HS-27A (cell line): ENCODE results near the gene GLRX3.
"Not testable (repeated sequence)": the region's sequence is repeated elsewhere in the genome, so short reads cannot be mapped to it uniquely, and the experiment has no call there.

Experiments
- DNase-seq: peaks from one replicate; pipeline ENCODE4 v3.0.0-alpha.2; 2012; ENCODE audit warnings: low read depth, missing footprints

GLRX3 gene

DNA sequence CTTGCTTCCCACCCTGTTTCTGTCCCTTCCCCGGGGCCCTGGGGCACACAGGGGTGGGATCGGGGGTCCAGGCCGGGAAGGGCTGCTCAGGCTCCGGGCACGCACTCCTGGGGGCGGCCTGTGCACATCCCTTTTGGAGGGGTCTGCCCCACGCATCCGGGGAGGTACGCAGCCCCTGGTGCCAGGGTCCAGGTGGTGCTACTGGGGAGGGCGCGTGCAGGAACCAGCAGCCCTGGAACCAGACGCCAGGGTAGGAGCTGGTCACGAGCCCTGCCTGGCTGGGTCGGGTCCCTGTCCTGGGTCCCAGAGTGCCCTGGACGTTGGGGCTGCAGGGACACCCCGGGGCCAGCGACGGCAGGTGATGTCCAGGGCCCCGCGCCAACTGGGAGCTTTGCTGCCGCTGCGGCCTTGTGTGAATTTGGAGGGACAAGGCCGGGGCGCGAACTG, 53.4 kb downstream of the GLRX3 start:
- no peak for DNase-seq

DNA sequence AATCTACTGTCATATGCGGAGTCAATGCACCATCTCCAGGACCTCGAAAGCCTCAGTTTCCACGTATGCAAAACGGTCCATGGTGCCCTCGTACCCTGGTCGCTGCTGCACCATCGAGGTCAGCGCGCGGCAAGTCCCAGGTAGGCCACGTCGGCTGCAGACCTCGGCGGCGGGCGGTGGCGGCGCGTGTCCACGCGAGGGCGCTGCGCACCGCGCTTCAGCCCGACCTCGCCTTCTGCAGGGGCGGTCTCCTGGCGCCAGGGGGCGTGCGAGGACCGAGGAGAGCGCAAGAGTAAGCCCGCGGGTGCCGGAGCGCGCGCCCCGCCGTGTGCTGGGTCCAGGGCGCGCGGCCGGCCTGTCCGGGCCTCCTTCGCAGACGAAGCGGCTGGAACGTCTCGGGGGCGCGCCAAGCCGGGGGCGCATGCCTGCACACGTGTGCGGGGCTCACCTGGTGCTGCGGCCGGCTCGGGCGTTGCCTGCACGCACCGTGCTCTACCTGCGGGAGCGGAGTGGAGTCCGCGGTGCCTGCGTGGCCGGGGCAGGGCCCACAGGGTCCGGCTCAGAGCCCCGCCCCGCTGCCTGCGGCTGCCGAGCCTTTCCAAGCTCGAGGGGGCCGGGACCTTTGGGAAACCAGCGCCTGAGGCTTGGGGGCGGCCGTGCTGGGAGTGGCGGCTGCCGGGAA, 54.0 kb downstream of the GLRX3 start:
- no peak for DNase-seq

DNA sequence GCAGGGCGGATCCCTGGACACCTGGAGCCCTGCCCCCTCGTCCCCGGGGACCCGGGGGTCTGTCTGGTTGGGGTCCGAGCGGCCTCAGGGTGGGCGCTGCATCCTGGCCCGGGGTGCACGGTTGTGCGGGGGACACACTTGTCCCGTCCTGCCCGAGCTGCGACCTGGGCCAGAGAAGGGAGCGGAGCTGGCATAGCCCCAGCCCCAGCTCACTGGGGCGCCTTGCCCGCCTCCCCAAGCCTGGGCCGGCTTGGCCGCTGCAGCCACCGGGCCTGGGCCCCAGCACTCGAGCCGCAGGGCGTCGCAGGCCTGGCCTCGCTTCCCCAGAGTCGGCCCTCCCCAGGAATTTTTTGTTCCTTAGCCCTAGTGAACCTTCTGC, 54.5 kb downstream of the GLRX3 start:
- DNase-seq, result no peak

DNA sequence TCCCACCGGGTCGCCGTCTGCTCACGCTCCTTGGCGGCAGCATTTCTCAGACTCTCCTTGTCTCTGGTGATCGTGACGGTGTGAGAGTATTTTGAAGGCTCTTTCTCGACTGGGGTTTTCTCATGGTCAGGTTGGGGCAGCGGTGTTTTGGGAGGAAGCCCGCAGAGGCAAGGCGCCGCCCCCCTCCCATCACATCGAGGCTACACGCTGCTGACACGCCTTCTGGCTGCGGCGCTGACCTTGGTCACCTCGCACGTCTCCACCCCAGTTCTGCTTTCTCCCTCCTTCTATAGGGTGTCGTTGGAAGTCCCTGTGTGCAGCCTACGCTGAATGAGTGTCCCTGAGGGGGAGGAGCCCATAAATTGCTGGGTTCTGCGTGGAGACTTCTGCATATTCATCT, 55.2 kb downstream of the GLRX3 start:
- DNase-seq, result no peak

DNA sequence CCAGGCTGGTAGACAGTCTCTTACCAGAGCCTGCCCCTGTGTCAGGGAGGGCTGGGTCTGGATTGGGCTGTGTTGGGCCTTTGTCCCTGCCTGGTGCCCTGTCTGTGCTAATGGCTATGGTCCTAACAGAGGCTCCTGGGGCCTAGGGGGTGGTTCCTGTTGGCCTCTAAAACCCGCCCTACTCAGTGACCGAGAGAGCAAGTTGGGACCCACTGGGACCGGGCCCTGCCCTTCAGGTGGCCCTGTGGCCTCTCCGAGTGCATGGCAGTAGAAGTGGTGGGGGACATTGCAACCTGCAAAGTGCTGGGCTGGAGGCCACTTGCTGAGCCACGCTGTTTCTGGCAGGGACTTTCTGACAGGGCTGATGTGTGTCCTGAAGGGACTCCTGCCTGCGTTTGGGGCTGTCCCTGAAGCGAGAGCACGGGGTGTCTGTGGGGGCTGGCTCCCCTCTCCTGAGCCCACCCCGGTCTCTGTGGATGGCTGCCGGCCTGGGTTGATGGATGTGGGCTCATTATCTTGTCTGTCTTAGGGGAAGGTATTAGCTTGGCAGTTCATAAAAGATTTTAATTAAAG, 56.2 kb downstream of the GLRX3 start:
- no peak for DNase-seq

DNA sequence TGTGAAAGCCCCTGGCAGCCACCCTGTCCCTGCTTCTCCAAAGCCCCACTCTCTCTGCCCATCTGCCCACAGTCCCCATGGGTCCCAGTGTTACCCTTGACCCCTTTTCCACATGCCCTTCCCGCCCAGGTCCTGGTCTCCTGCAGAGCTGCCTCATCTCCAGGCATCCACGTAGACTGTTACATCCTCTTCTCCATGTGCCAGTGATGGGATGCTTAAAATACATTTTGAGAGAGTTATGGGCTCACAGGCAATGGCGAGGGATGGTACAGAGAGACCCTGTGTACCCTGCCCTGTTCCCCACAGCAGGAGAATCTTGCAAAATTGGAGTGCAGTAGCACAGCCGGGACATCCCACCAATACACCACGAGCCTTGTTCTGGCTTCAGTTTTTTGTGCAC, 56.8 kb downstream of the GLRX3 start:
- DNase-seq, result no peak

DNA sequence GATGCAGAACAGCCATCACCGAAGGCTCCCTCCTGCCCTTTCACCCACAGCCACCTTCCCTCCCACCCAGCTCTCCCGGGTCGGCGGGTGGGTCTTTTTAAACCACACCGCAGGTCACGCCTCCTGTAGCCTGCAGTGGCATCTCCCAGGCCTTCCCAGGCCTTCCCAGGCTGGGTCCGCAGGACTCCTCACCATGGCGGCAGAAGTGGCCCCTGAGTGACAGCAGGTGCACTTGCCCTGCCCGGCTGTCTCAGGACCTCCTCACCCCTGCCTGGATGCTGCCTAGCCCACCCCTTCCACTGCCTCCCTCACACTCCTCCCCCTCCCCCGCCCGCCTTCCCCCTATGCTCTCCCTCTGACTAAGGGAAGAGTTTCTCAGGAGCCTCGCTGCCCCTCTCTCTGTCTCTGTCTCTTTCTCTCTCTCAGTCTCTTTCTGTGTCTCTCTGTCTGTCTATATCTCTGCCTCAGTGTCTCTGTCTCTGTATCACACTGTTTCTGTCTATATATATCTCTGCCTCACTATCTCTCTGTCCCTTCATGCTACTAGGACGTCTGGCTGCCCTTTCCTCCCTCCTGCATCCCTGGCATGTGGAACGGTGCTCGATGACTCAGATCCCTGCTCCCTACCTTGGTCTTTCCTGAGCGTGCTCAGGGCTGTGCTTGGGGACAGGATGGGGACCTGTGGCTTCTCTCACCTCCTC, 57.5 kb downstream of the GLRX3 start:
- no peak for DNase-seq

DNA sequence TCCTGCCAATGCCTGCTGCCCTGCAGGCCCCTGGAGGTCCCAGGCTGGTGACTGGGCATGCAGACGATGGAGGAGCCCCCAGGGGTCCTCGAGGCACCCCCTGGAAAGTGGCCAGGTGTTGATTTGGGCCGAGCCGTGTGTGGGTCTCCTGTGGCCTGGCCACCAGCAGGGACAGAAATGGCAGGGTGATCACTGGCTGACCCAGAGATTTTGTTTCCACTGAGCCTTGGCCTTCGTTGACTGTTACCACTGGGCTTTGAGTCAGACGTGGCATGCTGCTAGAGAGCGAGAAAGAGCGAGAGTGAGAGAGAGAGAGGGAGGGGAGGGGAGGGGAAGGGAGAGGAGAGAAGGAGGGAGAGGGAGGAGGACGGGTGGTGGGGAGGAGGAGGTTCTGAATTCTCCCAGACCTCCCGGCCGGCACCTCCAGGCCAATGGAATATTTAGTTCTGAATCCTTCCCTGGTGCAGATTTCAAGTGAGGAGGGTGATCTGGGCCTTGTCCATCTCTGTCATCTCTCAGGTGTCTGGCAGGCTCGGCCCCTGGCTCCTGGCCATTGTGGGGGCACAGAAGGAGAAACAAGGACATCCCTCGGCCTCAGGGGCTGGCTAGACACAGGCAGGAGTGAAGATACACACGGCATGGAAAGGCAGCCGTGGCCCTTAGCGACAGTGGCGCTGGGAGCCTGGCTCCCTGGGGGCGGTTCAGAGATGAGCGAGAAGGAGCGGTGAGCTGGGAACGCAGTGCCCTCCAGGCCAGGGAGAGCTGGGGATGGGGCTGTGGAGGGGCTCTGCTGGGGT, 58.2 kb downstream of the GLRX3 start:
- no peak for DNase-seq

DNA sequence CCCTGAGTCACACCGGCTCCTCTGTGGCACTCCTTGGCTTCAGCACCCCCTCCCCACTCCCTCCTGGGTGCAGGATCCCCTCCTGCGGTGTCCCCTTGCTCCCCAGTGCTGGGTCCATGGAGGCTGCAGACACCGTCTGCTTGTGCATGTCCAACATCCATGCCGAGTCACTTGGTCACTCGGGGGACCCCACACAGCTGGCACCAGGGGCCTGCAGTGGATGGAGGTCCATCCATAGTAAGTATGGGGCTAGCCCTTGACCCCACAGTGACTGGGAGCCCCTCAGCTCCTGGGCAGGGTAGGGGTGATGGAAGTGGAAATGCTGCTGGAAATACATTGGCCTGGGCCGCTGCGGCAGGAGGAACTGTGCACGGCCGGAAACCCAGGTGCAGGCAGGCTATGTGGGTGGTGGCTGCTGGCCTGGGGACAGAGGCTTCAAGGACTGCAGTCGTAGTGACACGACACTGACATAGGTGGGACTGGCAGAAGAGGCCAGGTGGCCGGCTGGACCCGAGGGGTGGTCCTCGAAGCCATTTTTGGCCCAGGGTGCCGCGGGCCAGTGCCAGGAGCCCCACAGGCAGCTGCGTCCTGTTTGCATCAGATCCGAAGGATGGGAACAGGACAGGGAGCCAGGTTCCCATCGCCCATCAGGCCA, 58.9 kb downstream of the GLRX3 start:
- DNase-seq, result no peak

DNA sequence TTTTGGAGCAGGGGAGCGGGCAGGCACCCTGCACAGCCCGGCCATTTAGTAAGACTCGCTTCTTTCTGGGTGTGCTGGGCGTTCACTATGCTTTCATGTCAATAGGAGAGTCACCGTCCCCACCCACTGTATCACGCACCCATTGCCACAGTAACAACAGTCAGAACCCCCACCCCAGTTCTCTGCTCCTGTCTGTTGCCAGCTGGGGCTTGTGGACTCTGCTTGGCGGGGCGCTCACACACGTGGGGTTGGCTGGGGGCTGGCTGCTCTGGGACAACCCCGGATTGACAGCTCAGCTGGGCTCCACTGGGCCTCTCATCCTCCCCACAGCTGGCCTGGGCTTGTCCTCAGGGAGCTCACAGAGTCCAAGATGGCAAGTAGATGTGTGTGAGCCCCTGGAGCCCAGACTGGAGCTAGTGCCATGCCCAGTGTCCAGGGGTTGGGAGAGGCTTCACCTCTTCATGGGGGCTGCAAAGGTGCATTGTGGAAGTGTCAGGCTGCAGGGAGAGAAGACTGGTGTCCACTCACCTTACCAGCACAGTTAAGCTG, 59.6 kb downstream of the GLRX3 start:
- no peak for DNase-seq

DNA sequence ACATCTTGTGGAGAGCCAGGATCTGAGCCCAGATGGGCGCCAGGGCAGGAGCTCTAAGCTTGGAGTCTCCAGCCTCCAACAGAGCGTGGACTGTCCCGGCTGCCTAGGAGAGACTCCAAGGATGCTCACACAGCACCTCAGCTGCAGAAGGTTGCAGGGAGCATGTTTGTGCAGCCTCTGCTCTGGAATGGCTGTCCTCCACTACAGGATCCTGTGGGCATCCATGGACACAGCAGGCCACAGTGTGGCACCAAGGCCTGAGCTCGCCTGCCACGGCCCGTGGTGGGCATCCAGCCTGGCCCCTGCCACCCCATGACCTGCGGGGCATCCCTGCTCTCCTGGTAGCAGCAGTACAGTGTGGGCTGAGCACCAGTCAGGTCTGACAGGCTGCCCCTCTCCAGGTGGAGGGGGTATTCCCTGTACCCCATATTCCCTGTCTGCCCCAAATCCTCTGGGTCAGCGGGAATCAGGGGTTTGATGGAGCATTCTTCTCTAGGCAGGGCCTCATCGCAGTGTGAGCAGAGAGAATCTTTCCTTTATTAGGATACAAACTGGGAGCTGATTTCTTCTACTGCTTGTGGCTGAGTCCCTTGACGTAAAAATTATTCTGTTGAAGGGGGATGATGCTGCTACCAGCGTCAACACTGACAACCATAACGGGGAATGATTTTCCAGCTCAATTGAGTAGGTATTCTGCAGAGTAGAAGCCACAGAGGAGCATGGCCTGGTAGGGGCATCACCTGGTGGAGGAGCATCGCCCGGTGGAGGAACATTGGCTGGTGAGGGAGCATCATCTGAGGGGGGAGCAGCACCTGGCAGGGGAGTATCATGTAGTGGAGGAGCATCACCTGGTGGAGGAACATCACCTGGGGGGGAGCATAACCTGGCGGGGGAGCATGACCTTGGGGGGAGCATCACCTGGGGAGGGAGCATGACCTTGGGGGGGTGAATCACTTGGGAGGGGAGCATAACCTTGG, 60.6 kb downstream of the GLRX3 start:
- DNase-seq, result no peak

DNA sequence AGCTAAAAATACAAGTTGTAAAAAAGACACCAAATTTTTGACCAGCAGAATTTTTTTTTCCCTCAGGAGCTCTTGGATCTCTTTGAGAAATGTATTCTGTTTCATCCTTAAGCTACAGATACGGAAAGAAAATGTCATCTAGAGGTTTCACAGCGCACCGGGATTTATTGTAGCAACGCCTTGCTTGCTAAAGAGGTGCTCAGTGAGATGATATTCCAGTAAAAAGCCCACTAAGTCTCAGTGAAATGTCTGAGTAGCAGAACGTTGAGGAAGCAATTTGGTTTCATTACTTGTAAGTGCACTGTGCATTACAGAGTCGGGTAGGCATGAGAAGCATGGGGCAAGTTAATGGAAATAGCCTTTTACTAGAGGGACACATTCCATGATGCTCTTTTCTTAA, 62.5 kb downstream of the GLRX3 start:
- no peak for DNase-seq

DNA sequence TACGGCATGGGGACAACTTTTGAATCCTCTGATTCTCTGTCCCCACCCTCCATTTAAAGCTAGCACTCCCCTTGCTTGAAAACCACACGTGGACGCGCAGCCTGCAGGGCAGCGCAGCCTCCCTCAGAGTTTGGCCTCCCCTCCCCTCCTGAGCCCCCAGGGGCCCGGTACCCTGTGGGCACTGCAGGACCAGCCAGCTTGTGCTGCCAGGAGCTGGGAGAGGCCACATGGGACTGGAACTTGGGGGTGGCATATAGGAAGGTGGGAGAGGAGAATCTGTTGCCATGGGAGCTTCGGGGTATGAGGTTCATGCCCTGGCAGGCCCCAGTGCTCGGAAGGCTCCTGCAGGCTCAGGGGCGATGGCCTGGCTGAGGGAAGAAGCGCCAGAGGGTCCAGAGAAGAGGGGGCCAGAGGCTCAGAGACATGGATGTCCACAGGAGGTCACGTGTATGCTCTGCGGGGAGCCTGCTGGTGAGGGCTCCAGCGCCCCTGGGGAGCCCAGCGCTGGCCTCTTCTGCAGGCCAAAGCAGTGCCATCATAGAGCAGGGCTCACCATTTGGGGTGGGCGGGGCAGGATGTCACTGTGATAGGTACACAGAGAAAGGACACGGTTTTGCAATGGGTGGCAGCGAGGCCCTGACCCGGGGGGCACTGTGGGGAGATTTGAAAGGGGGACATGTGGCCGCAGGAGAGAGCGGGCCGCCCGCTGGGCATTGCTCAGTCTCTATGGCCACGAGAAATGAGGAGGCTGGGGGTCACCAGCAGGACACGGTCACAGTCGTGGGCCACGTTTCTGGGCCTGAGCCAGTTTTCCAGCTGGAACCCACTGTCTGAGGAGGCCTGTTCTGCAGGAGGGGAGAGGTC, 64.2 kb downstream of the GLRX3 start:
- no peak for DNase-seq

DNA sequence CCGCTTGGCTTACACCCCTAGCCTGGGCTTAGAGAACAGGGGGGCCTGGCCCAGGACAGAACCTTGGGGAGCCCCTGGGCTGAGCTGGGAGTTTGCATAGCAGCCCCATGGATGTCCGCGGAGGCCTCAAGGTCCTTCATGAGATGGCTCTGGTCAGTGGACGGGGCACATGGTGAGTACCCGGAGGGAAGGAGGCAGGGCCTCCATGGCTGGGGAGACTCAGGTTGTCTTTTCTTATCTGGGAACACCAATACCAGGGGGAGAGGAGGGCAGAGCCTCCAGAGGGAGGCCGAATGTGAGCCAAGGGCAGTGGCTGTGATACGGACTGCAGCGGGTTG, 64.8 kb downstream of the GLRX3 start:
- DNase-seq, result no peak

DNA sequence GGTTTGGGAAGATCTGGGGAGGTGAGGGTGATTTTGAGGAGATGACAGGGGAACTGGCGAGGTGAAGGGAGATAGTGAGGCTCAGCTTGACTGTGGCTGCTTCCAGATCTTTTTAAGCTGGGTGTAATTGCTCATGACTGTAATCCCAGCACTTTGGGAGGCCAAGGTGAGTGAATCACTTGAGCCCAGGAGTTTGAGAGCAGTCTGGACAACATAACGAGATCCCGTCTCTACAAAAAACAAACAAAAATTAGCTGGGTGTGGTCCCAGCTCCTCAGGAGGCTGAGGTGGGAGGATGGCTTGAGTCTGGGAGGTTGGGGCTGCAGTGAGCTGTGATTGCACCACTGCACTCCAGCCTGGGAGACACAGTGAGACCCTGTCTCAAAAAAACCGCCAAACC, 66.0 kb downstream of the GLRX3 start:
- DNase-seq, result not testable (repeated sequence)

DNA sequence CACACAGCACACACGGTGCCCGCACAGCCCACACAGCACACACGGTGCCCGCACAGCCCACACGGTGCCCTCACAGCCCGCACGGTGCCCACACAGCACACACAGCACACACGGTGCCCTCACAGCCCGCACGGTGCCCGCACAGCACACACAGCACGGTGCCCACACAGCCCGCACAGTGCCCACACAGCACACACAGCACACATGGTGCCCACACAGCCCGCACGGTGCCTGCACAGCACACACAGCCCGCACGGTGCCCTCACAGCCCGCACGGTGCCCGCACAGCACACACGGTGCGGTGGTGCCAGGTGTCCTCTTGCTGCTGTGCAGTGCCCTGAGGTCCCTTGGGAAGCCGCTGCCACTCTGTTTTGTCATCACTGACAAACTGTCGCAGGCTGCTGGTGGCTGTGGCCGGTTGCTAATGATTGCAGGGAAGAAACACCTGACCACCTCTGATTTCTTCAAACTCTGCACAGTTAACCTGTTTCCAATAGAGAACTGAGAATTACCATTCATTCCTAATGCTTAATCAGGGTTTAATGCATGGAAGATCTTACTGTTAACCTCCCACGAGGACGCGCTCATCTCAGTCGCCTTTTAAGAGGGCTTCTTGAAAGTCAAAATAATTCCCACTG, 66.9 kb downstream of the GLRX3 start:
- no peak for DNase-seq

DNA sequence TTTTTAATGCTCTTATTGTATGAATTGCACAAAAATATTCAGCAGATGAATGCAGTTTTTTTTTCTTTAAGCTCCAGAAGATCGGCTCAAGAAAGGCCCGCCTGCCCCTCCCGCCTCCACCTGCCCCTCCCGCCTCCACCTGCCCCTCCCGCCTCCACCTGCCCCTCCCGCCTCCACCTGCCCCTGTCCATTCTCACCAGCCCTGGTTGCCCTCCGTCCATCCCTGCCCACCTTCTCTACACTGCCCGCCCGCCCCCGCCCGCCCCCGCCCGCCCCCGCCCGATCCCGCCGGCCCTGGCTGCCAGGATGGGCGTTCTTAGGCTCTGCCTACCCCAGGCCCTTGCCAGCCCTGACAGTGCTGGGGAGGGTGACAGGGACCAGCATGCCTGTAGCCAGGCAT, 67.4 kb downstream of the GLRX3 start:
- DNase-seq, result no peak

DNA sequence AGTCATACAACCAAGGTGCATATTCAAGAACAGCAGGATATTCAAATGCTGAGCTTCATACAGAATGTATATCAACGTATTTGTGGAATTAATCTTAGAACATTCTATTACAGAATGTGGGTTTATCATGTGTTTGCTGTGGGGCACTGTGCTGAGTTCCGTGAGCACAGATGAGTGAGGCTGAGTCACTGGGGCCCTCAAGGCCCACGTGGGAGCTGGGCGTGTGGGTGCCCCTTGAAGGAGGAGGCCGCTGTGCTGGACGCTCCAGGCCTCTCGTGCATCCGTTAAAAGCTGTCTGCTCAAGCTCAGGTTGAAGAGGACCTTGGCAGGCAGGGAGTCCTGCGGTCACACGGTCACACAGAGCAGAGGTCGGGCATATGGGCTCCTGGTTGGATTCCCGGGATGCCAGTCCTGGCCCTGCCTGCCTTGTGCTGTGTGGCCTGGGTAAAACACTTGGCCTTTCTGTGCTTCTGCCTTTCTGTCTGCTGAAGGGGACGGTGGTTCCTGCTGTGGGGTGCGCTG, 70.1 kb downstream of the GLRX3 start:
- DNase-seq, result no peak

DNA sequence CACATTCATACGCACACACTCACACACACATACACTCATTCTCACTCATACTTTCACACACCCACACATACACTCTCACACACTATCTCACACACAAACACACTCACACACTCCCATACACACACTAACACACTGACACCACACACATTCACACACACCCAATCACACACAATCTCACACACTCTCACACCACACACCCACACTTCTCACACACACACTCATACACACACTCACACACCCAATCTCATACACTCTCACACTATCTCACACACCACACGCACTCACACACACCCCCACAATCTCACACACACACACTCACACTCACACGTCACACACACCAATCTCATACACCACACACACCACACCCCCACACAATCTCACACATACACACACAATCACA, 71.0 kb downstream of the GLRX3 start:
- no peak for DNase-seq
